Hepatocyte (in vitro differentiated cells): ENCODE data around the gene EARS2. TPM values are rescaled to one million over a fixed set of nuclear protein-coding genes. Genes with fewer than 3 reads are reported as not detected.

Experiments
- DNase-seq: peaks from one replicate; pipeline ENCODE4 v3.0.0-alpha.2; 2016; ENCODE audit warnings: low spot score
- H2AFZ ChIP-seq: fragments of 200-600 bp; sonication (generic); 2 replicates; pipeline ENCODE4 v1.6.0; 2016; ENCODE audit warnings: antibody characterized with exemption, mild to moderate bottlenecking
- H3K27ac ChIP-seq: fragments of 200-600 bp; sonication (generic); 2 replicates; pipeline ENCODE4 v1.5.1; 2016; ENCODE audit warnings: mild to moderate bottlenecking
- H3K27me3 ChIP-seq: fragments of 200-600 bp; sonication (generic); 2 replicates; pipeline ENCODE4 v1.6.1; 2016
- H3K36me3 ChIP-seq: fragments of 200-600 bp; sonication (generic); replicated peaks from 2 replicates; pipeline ENCODE4 v1.5.1; 2016; ENCODE audit warnings: low read depth; ENCODE audit not compliant: insufficient read depth
- H3K4me1 ChIP-seq: fragments of 200-600 bp; sonication (generic); 2 replicates; pipeline ENCODE4 v1.5.1; 2016; ENCODE audit warnings: mild to moderate bottlenecking, moderate library complexity; ENCODE audit not compliant: insufficient read depth
- H3K4me2 ChIP-seq: fragments of 200-600 bp; sonication (generic); 2 replicates; pipeline ENCODE4 v1.6.0; 2016
- H3K4me3 ChIP-seq: fragments of 200-600 bp; sonication (generic); 2 replicates; pipeline ENCODE4 v1.5.1; 2016; ENCODE audit warnings: mild to moderate bottlenecking
- H3K79me2 ChIP-seq: fragments of 200-600 bp; sonication (generic); 2 replicates; pipeline ENCODE4 v1.6.0; 2017; ENCODE audit warnings: mild to moderate bottlenecking
- H3K9me2 ChIP-seq: fragments of 200-600 bp; sonication (generic); replicated peaks from 2 replicates; pipeline ENCODE4 v1.6.0; 2017; ENCODE audit warnings: mild to moderate bottlenecking; ENCODE audit not compliant: insufficient read depth
- H3K9me3 ChIP-seq: fragments of 200-600 bp; sonication (generic); 2 replicates; pipeline ENCODE4 v1.5.1; 2016; ENCODE audit warnings: low read depth, mild to moderate bottlenecking
- H4K20me1 ChIP-seq: fragments of 200-600 bp; sonication (generic); 2 replicates; pipeline ENCODE4 v1.6.0; 2016; ENCODE audit warnings: mild to moderate bottlenecking; ENCODE audit not compliant: insufficient read depth, poor library complexity, severe bottlenecking
- EZH2 ChIP-seq: fragments of 200-600 bp; sonication (generic); IDR thresholded peaks from 2 replicates; pipeline ENCODE4 v1.6.1; 2016; ENCODE audit warnings: antibody characterized with exemption, mild to moderate bottlenecking, borderline replicate concordance
- EZH2phosphoT487 ChIP-seq: fragments of 200-600 bp; sonication (generic); IDR thresholded peaks from one replicate; pipeline ENCODE4 v1.6.1; 2018; ENCODE audit warnings: antibody characterized with exemption, mild to moderate bottlenecking, low read depth, moderate library complexity; ENCODE audit not compliant: unreplicated experiment, severe bottlenecking
- WGBS: methylation state at CpG from one replicate; pipeline ENCODE4 v1.1.6; 2016; ENCODE audit warnings: low lambda C conversion rate; ENCODE audit errors: missing lambda C conversion rate; 5-methylcytosine and 5-hydroxymethylcytosine counted together
- polyA plus RNA-seq: library from polyadenylated mRNA; unstranded; fragments of >200 nt; fragmentation: Nextera tagmentation; extraction: Ambion mirVana; gene quantifications from 2 replicates; pipeline ENCODE4 v1.2.1, GENCODE V29; 2016
- total RNA-seq: library from RNA; depleted of rRNA; stranded (reverse); fragments of >200 nt; gene quantifications from 2 replicates; pipeline ENCODE4 v1.2.3, GENCODE V29; 2014
- TF ChIP-seq, protein P1 (sequence below): fragments of 200-600 bp; sonication (generic); IDR thresholded peaks from 2 replicates; pipeline ENCODE4 v1.5.1; 2016; ENCODE audit warnings: antibody characterized with exemption, mild to moderate bottlenecking; ENCODE audit not compliant: poor library complexity

Gene EARS2
- total and polyA plus RNA-seq, 2 experiments from 2014 or later, result 25.2 to 26.5 TPM

DNA sequence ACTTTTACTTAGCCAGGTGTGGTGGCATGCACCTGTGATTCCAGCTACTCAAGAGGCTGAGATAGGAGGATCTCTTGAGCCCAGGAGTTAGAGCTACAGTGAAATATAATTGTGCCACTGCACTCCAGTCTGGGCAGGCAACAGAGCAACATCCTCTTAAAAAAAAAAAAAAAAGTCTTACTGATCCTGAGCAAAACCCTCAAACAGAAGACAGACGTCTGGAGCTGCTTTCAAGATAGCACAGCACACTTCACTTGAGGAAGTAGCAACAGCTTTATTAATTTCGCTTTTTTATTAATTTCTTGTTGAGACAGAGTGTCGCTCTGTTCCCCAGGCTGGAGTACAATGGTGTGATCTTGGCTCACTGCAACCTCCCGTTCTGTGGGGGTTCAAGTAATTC is 36.6 kb downstream of the EARS2 start:
- Histone ChIP-seq H3K27ac (no peak overlapping the region), H3K4me1 (no peaks in the 10 kb centered on the region), H3K27me3 (no peaks in the 10 kb centered on the region), H4K20me1 (no peaks in the 10 kb centered on the region), H3K9me2 (no peaks in the 10 kb centered on the region), H3K79me2 (no peaks in the 10 kb centered on the region), H3K36me3 (no peaks in the 10 kb centered on the region), H3K9me3 (no peaks in the 10 kb centered on the region), H3K4me2 (no peak overlapping the region), H2AFZ (no peak overlapping the region), H3K4me3 (no peak overlapping the region)
- no peak for DNase-seq
- TF ChIP-seq EZH2phosphoT487 (no peak), EZH2 (no peak)
- TF ChIP-seq, protein P1, sequence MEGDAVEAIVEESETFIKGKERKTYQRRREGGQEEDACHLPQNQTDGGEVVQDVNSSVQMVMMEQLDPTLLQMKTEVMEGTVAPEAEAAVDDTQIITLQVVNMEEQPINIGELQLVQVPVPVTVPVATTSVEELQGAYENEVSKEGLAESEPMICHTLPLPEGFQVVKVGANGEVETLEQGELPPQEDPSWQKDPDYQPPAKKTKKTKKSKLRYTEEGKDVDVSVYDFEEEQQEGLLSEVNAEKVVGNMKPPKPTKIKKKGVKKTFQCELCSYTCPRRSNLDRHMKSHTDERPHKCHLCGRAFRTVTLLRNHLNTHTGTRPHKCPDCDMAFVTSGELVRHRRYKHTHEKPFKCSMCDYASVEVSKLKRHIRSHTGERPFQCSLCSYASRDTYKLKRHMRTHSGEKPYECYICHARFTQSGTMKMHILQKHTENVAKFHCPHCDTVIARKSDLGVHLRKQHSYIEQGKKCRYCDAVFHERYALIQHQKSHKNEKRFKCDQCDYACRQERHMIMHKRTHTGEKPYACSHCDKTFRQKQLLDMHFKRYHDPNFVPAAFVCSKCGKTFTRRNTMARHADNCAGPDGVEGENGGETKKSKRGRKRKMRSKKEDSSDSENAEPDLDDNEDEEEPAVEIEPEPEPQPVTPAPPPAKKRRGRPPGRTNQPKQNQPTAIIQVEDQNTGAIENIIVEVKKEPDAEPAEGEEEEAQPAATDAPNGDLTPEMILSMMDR, result no peak
- 92% methylated on average over 4 of the region's 4 CpGs for WGBS

DNA sequence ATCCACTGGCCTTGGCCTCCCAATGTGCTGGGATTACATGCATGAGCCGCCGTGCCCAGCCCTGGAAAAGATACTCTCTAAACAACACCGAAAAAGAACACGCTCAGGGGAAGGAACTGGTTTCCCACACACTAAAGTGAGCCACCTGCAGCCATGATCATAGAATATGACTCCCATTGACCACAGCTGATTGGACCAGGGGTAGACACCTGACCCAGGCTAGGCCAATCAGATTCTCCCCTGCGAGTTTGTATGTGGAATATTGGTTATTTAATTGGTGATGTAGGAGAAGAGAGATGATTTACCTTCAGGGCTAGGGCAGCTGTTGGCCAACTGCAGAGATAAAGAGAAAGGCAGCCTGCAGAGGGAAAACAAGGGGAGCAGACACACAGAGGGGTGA is 37.9 kb downstream of the EARS2 start:
- Histone ChIP-seq H3K4me2 (no peak overlapping the region), H2AFZ (no peak overlapping the region), H3K4me1 (no peaks in the 10 kb centered on the region), H3K79me2 (no peaks in the 10 kb centered on the region), H3K27ac (no peak overlapping the region), H3K4me3 (no peak overlapping the region), H3K27me3 (no peaks in the 10 kb centered on the region), H3K36me3 (no peaks in the 10 kb centered on the region), H3K9me2 (no peaks in the 10 kb centered on the region), H4K20me1 (no peaks in the 10 kb centered on the region), H3K9me3 (no peaks in the 10 kb centered on the region)
- DNase-seq, result no peak
- TF ChIP-seq EZH2phosphoT487, result no peak
- no peak for TF ChIP-seq EZH2
- TF ChIP-seq, protein P1, result no peak
- WGBS, result 97% methylated on average over 5 of the region's 5 CpGs

DNA sequence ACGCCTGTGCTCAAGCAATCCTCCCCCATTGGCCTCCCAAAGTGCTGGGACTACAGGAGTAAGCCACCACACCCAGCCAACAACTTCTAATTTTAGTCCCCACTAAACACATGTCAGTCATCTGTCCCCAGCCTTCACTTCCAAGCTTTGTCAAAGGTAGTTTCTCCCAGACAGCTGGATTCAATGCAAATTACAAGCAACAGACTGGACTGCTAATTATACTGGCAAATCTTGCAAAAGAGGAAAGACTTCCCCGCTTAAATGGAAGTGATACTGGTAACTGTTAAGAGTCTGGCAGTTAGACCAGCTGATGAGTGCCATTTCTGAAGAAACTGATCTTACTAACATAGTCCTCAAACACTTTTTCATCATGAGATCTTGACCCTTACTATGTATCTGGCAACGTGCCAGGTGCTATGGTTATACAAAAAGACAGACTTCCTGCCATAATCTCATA is 38.7 kb downstream of the EARS2 start:
- Histone ChIP-seq H3K36me3 (no peaks in the 10 kb centered on the region), H3K9me2 (no peaks in the 10 kb centered on the region), H3K27ac (no peak overlapping the region), H3K9me3 (no peaks in the 10 kb centered on the region), H3K4me1 (no peaks in the 10 kb centered on the region), H3K79me2 (no peaks in the 10 kb centered on the region), H3K4me2 (no peak overlapping the region), H2AFZ (no peak overlapping the region), H3K4me3 (no peak overlapping the region), H4K20me1 (no peaks in the 10 kb centered on the region), H3K27me3 (no peaks in the 10 kb centered on the region)
- 92% methylated on average over 3 of the region's 3 CpGs for WGBS
- TF ChIP-seq EZH2 (no peak), EZH2phosphoT487 (no peak)
- TF ChIP-seq, protein P1, result no peak
- no peak for DNase-seq
